Esophagus squamous epithelium (tissue), 4 donors: ENCODE results near the gene GABBR2.

Experiments used
- CTCF ChIP-seq, 6 experiments: fragments of 450-650 bp in 4 of 6; fragments of 200-600 bp in 2 of 6; sonication (generic) in 2 of 6; IDR thresholded peaks; one replicate each; pipeline ENCODE4 v1.5.1; 2016 to 2019; ENCODE audit warnings: antibody characterized with exemption in 6 of 6, mild to moderate bottlenecking in 4 of 6, moderate library complexity in 4 of 6
- POLR2A ChIP-seq, 4 donors: fragments of 450-650 bp; IDR thresholded peaks; one replicate each; pipeline ENCODE4 v1.6.1; 2017; ENCODE audit warnings: antibody characterized with exemption in 4 of 4, mild to moderate bottlenecking in 4 of 4, moderate library complexity in 3 of 4

GRCh38 chr9:98403715-98404114 lies 305.0 kb downstream of the GABBR2 start:
- TF ChIP-seq CTCF (IDR thresholded peaks at IDR 0.05) (no peak), POLR2A (IDR thresholded peaks at IDR 0.05) (no peak)
